PC-3 (cell line): ENCODE results near the gene AGXT.
"Not testable (repeated sequence)": the region's sequence is repeated elsewhere in the genome, so short reads cannot be mapped to it uniquely, and the experiment has no call there.

Source experiments
- CTCF ChIP-seq: fragments of 300-600 bp; sonication (generic); conservative IDR thresholded peaks from 2 replicates; pipeline ENCODE4 v1.5.1; 2017; ENCODE audit warnings: antibody characterized with exemption, low read depth, mild to moderate bottlenecking, low read length
- EZH2 ChIP-seq: fragments of 300-600 bp; sonication (generic); IDR thresholded peaks from one replicate; pipeline ENCODE4 v1.6.1; 2017; ENCODE audit warnings: antibody characterized with exemption, mild to moderate bottlenecking, low read length; ENCODE audit not compliant: unreplicated experiment
- EZH2phosphoT487 ChIP-seq: fragments of 300-600 bp; sonication (generic); IDR thresholded peaks from 2 replicates; pipeline ENCODE4 v1.6.1; 2018; ENCODE audit warnings: mild to moderate bottlenecking, antibody characterized with exemption, low read length, borderline replicate concordance

GRCh38 chr2:240846309-240846708 lies 22.3 kb upstream of the AGXT start:
- TF ChIP-seq CTCF, EZH2, EZH2phosphoT487: not testable (repeated sequence)
